Measurements from ENCODE around the gene EEF1A2.

The EEF1A2 gene

DNA sequence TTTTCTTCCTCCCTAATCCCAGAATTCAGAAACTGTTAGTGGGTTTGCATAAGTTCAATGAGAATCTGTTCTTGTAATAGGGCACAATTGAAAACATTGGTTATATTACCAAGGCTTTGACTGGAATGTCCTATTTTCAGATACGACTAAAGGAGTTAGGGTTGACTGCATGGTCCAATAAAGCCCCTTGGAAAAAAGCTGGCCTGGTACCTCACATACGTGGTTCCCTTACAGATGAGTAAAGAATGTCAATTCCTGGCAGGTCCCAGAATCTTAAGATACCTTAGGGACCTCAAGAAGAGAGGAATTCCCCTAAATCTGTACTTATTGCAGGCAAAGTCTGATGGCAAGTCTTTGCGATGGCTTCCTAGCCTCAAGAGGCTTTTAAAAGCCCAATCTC, 26.3 kb upstream of the EEF1A2 start:
- Histone ChIP-seq H3K9me3 (ENCODE audit: insufficient read depth, low read depth, low read length) (peaks cover 4% of the 10 kb centered on the region; the same call in 1 of the 2 replicates), H3K9ac (ENCODE audit: low read depth, low read length) (no peak overlapping the region), H3K27me3 (ENCODE audit: insufficient read depth, low read length) (no peaks in the 10 kb centered on the region), H3K4me3 (ENCODE audit: low read length) (no peak overlapping the region), H3K36me3 (ENCODE audit: insufficient read depth, low read depth, low read length) (peaks cover 17% of the 10 kb centered on the region), H3K4me1 (ENCODE audit: insufficient read depth, low read length) (no peaks in the 10 kb centered on the region), H3K27ac (ENCODE audit: low read length) (no peak overlapping the region)

DNA sequence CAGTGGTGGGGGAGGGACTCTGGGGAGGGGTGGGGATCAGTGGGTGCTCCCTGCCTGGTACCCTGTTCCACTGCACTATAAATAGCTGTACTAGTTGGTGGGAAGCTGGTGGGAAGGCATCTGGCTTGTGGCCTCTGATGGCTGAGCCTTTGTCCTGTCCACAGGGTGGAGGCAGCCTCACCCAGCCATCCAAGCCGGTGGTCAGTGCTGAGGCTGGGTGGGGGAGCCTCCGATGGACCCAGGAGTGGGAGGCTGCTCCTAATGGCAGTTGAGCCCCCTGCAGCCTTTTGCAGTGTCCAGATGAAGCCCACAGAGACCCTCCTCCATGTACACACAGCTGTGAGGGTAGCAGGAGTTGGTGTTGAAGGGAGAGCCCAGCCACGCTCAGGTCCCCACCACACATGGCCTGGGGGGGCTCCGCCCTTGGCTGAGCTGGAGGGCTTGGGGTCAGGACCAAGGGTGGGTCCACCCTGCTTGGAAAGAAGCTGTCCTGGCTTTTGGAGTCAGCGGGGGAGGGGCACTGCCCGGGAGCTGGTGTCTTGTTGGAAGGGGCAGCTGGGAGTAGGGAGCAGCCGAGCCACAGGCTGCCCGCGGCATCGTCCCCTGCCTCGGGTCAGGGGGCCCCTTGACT, 24.2 kb upstream of the EEF1A2 start:
- no peak overlapping the region for H3K27ac ChIP-seq (ENCODE audit: low read length)
- H3K4me3 ChIP-seq (ENCODE audit: low read length), result no peak overlapping the region
- peaks cover 4% of the 10 kb centered on the region; the same call in 1 of the 2 replicates for H3K9me3 ChIP-seq (ENCODE audit: insufficient read depth, low read depth, low read length)
- H3K4me1 ChIP-seq (ENCODE audit: insufficient read depth, low read length), result no peaks in the 10 kb centered on the region
- peaks cover 12% of the 10 kb centered on the region; the same call in 1 of the 2 replicates for H3K27me3 ChIP-seq (ENCODE audit: insufficient read depth, low read length)
- peaks cover 17% of the 10 kb centered on the region for H3K36me3 ChIP-seq (ENCODE audit: insufficient read depth, low read depth, low read length)
- H3K9ac ChIP-seq (ENCODE audit: low read depth, low read length), result no peak overlapping the region

DNA sequence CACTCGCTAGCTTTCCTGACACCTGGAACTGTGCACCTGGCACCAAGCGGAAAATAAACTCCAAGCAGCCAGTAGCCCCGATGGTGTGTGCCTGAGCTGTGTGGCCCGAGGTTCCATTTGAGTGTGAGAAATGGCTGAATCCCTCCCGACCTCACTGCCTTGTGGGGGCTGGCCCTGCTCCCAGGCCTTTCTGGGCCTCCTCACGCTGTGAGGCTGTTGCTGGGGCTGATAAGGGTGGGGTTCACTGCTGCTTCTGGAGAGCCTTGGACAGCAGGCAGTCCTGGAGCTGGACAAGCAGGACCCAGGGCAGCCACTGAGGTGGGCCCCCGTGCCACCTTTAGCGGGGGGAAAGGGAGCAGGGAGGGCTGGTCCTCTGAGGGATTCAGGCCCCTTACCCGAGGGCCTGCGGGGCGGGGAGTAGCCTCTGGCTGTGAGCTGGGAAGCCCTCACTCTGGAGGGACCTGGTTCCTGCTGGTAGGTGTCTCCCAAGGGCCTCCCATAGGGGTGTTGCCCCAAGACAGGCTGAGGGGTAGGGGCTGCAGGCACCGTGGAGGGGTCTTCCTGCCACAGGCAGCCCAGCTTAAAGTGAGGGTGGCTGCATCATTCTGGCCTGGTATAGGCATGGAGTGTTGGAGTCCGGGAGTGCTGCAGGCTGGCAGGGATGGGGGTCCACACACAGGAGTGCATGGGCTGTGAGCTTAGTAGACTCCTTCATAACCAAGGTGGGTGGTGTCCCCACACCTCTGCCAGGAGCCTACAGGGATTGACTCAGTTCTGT, 23.4 kb upstream of the EEF1A2 start:
- Histone ChIP-seq H3K4me3 (ENCODE audit: low read length) (peak overlapping the region; percentile 45; the same call in 1 of the 2 replicates), H3K9me3 (ENCODE audit: insufficient read depth, low read depth, low read length) (peaks cover 4% of the 10 kb centered on the region; the same call in 1 of the 2 replicates), H3K36me3 (ENCODE audit: insufficient read depth, low read depth, low read length) (peaks cover 17% of the 10 kb centered on the region), H3K9ac (ENCODE audit: low read depth, low read length) (no peak overlapping the region), H3K27ac (ENCODE audit: low read length) (no peak overlapping the region), H3K4me1 (ENCODE audit: insufficient read depth, low read length) (no peaks in the 10 kb centered on the region), H3K27me3 (ENCODE audit: insufficient read depth, low read length) (peaks cover 12% of the 10 kb centered on the region; the same call in 1 of the 2 replicates)

DNA sequence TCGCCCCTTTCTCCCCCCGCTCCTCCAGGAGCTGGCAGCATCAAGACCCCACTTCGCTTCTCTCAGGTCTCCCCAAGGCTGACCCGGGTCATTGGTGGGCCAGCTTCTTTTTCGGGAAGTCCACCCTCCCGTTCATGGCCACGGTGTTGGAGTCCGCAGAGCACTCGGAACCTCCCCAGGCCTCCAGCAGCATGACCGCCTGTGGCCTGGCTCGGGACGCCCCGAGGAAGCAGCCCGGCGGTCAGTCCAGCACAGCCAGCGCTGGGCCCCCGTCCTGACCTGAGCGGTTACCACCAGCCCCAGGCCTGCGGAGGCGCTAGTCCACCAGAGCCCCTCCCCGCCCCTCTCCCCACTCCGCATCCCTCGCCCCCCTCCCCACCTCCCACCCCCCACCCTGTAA, 22.7 kb upstream of the EEF1A2 start:
- no peak overlapping the region for H3K27ac ChIP-seq (ENCODE audit: low read length)
- peak overlapping the region; percentile 88 for H3K9ac ChIP-seq (ENCODE audit: low read depth, low read length)
- peaks cover 4% of the 10 kb centered on the region; the same call in 1 of the 2 replicates for H3K9me3 ChIP-seq (ENCODE audit: insufficient read depth, low read depth, low read length)
- peak overlapping the region; percentile 91 for H3K4me3 ChIP-seq (ENCODE audit: low read length)
- H3K27me3 ChIP-seq (ENCODE audit: insufficient read depth, low read length), result peaks cover 12% of the 10 kb centered on the region; the same call in 1 of the 2 replicates
- H3K36me3 ChIP-seq (ENCODE audit: insufficient read depth, low read depth, low read length), result peaks cover 17% of the 10 kb centered on the region
- H3K4me1 ChIP-seq (ENCODE audit: insufficient read depth, low read length), result no peaks in the 10 kb centered on the region

DNA sequence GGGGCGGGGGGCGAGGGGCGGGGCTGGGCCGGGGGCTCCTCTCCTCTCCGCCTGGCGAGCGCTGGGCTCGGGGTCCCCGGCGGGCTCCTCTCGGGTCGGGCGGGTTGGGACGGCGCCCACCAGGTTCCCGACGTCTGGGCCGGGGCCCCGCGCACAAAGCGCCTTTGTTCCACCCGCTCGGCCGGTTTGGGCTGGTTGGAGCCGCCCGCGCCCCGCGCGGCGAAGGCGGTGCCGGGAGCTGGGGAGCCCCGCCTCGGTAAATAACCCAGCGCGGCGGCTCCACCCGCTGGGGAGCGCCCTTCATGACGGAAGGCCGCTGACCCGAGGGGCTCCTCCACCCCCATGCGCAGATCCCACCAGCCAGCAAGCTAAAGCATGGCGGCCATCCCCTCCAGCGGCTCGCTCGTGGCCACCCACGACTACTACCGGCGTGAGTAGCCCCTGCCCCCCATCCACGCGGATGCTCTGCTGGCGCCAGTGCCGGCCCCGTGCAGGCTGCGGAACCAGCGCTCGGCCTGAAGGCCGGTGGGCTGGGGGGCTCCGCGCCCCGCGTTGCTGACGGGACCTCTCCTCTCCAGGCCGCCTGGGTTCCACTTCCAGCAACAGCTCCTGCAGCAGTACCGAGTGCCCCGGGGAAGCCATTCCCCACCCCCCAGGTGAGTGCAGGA, 22.2 kb upstream of the EEF1A2 start:
- H3K4me3 ChIP-seq (ENCODE audit: low read length), result peak overlapping the region; percentile 91
- no peak overlapping the region for H3K27ac ChIP-seq (ENCODE audit: low read length)

DNA sequence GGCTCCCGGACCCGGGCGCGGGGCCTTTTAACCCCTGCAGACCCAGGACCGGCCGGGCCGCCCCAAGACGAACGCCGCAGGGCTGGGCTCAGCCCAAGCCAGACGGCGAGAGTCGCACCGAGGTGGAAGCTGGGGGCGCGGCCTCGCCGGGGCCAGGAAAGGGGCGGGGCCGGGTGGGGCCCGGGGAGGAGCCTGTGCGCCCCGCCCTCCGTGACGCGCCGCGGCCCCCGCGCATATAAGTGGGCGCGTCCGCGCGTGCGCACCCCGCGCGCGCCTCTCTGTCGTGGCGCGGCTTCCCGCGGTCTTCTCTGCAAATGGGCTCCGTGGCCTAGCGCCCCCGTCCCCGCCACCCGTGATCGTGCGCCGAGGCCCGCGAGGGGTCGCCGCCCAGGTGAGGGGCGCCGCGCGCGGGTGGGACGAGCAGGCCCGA, 21.6 kb upstream of the EEF1A2 start, which contains the start of gene PPDPF:
PPDPF (plus strand) TSS at position 262 of the 430 bp plus-strand sequence. CDS start 544 bp downstream, outside the sequence.
- peaks cover 12% of the 10 kb centered on the region; the same call in 1 of the 2 replicates for H3K27me3 ChIP-seq (ENCODE audit: insufficient read depth, low read length)
- H3K4me3 ChIP-seq (ENCODE audit: low read length), result peak within 1 kb of the TSS; percentile 91
- H3K4me1 ChIP-seq (ENCODE audit: insufficient read depth, low read length), result no peaks in the 10 kb centered on the region
- H3K9ac ChIP-seq (ENCODE audit: low read depth, low read length), result peak within 1 kb of the TSS; percentile 88
- H3K9me3 ChIP-seq (ENCODE audit: insufficient read depth, low read depth, low read length), result peaks cover 4% of the 10 kb centered on the region; the same call in 1 of the 2 replicates
- H3K27ac ChIP-seq (ENCODE audit: low read length), result no peak within 1 kb of the TSS
- peaks cover 17% of the 10 kb centered on the region for H3K36me3 ChIP-seq (ENCODE audit: insufficient read depth, low read depth, low read length)

More for the DNA sequence above, 22.2 kb upstream of the EEF1A2 start:
- Histone ChIP-seq H3K27me3 (ENCODE audit: insufficient read depth, low read length) (peaks cover 12% of the 10 kb centered on the region; the same call in 1 of the 2 replicates), H3K4me1 (ENCODE audit: insufficient read depth, low read length) (no peaks in the 10 kb centered on the region), H3K36me3 (ENCODE audit: insufficient read depth, low read depth, low read length) (peaks cover 17% of the 10 kb centered on the region), H3K9ac (ENCODE audit: low read depth, low read length) (peak overlapping the region; percentile 88), H3K9me3 (ENCODE audit: insufficient read depth, low read depth, low read length) (peaks cover 4% of the 10 kb centered on the region; the same call in 1 of the 2 replicates)

DNA sequence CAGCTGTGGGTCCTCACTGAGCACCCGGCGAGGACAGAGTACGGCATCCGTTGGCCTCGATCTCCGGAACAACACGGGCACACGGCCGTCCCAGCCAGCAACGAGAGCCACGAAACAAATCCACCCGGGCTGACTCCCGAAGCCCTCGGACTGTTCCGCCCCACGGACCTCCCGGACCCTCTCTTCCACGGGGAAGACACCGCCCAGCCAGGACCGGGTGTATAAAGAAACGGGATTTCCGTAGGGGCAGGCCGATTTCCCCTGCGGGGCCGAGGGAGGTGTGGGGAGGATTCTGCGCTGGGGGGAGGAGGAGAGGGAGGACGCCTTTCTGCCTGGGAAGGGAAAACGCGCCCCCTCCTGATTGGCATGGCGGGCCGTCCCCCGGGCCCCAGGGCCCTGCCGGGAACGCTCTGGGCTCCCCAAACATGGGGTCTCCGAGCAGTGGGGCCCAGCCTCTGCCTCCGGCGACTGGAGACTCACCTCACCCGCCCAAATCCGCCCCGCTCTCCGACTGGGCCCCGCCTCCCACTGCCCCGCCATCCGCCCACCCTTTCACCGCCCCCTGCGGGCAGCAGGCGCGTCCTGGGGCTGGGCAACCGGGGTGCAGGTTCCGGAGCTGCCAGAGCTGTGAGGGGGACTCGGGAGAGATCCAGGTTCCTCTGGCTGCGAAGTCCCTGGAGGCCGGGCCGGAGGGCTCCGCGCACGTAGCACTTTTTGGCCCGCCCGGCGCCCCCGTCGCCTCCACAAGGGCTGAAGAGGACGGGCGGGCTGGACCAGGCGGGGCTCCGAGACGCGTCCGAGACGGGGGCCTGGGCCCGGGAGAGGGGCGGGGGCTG, 21.0 kb upstream of the EEF1A2 start:
- Histone ChIP-seq H3K27ac (ENCODE audit: low read length) (no peak overlapping the region), H3K4me3 (ENCODE audit: low read length) (peak overlapping the region; percentile 91), H3K36me3 (ENCODE audit: insufficient read depth, low read depth, low read length) (peaks cover 17% of the 10 kb centered on the region), H3K9ac (ENCODE audit: low read depth, low read length) (peak overlapping the region; percentile 59; the same call in 1 of the 2 replicates), H3K4me1 (ENCODE audit: insufficient read depth, low read length) (no peaks in the 10 kb centered on the region), H3K9me3 (ENCODE audit: insufficient read depth, low read depth, low read length) (peaks cover 4% of the 10 kb centered on the region; the same call in 1 of the 2 replicates), H3K27me3 (ENCODE audit: insufficient read depth, low read length) (peaks cover 12% of the 10 kb centered on the region; the same call in 1 of the 2 replicates)

DNA sequence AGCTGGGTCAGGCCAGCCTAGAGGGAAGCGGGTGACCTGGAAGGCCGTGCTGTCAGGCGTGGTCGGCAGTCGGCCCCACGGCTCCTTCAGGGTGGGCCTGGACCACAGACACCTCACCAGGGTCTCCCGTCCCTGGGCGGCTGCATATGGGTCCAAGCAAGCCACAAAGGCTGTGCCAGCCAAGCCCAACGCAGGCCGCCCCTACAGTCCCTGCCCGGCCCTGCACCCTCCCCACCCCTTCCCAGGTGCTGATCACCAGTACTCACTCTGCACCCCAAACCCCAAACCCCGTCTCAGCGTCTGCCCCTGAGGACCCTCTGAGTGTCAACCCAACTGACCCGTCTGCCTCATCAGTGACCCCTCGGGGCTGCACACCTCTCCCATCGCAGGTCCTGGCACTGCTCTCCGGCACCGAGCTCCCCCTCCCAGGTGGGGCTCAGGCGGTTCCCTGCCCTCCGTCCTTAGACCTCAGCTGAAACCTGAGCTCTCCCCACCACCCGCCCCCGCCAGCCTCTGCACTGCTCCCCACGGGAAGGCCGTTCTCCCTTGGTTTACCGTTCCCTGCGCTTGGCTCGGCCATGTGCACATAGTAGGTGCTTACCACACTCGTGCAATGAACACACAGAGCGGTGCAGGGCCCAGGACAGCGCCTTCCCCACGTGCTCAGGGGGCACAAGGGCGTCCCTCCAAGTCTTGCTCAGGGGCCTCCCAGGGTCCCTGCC, 20.2 kb upstream of the EEF1A2 start:
- H3K27ac ChIP-seq (ENCODE audit: low read length), result no peak overlapping the region
- H3K27me3 ChIP-seq (ENCODE audit: insufficient read depth, low read length), result peaks cover 12% of the 10 kb centered on the region; the same call in 1 of the 2 replicates

DNA sequence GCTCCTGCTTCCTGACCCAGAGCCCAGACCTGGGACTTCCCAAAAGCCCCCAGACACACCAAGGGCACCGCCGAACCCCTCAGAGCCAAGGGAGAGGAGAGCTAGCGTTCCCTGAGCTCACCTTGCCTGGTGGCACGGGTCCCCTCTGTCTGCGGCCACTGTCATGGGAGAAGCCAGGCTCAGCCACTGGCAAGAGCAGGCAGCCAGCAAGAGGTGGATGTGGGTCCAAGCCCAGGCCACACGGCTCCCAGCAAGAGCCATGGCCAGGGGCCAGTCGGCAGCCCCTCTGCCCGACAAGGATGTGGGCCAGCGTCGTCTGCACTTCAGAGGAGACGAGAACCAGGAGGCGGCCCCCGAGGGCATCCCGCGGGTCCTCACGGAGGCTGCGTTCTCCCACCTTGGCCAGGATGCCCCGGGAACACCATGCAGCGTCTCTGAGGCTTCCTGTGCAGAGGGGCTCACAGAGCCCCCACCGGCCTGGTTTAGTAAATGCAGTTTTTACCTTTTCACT, 19.5 kb upstream of the EEF1A2 start:
- Histone ChIP-seq H3K9me3 (ENCODE audit: insufficient read depth, low read depth, low read length) (peaks cover 1% of the 10 kb centered on the region; the same call in 1 of the 2 replicates), H3K9ac (ENCODE audit: low read depth, low read length) (no peak overlapping the region), H3K27ac (ENCODE audit: low read length) (no peak overlapping the region), H3K4me3 (ENCODE audit: low read length) (no peak overlapping the region), H3K36me3 (ENCODE audit: insufficient read depth, low read depth, low read length) (peaks cover 13% of the 10 kb centered on the region), H3K4me1 (ENCODE audit: insufficient read depth, low read length) (no peaks in the 10 kb centered on the region), H3K27me3 (ENCODE audit: insufficient read depth, low read length) (peaks cover 12% of the 10 kb centered on the region; the same call in 1 of the 2 replicates)

More for the DNA sequence above, 20.2 kb upstream of the EEF1A2 start:
- Histone ChIP-seq H3K9me3 (ENCODE audit: insufficient read depth, low read depth, low read length) (peaks cover 4% of the 10 kb centered on the region; the same call in 1 of the 2 replicates), H3K4me3 (ENCODE audit: low read length) (peak overlapping the region; percentile 91), H3K9ac (ENCODE audit: low read depth, low read length) (peak overlapping the region; percentile 59; the same call in 1 of the 2 replicates), H3K4me1 (ENCODE audit: insufficient read depth, low read length) (no peaks in the 10 kb centered on the region), H3K36me3 (ENCODE audit: insufficient read depth, low read depth, low read length) (peaks cover 17% of the 10 kb centered on the region)

All from iPS-20b (cell line).